ENCODE data around the gene NUTM1.

DNA sequence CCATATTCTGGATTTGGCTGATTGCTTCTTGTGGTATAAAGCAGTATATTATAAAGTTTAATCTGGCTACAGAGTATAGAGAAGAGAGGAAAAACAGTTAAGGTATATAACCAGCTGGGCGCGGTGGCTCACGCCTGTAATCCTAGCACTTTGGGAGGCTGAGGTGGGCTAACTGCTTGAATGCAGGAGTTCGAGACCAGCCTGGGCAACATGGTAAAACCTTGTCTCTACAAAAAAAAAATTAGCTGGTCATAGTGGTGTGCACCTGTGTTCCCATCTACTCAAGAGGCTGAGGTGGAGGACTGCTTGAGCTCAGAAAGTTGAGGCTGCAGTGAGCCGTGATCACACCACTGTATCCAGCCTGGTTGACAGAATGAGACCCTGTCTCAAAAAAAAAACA, 12.8 kb upstream of the NUTM1 start:
- TF ChIP-seq TAF1 (IDR thresholded peaks at IDR 0.05; ENCODE audit: borderline replicate concordance, insufficient read depth, low read length) (no peak), POLR2AphosphoS5 (IDR thresholded peaks at IDR 0.05; ENCODE audit: low read depth, low read length) (no peak), SIN3A (IDR thresholded peaks at IDR 0.05; ENCODE audit: borderline replicate concordance, insufficient read depth, low read length) (no peak)
- TF ChIP-seq, protein P1, sequence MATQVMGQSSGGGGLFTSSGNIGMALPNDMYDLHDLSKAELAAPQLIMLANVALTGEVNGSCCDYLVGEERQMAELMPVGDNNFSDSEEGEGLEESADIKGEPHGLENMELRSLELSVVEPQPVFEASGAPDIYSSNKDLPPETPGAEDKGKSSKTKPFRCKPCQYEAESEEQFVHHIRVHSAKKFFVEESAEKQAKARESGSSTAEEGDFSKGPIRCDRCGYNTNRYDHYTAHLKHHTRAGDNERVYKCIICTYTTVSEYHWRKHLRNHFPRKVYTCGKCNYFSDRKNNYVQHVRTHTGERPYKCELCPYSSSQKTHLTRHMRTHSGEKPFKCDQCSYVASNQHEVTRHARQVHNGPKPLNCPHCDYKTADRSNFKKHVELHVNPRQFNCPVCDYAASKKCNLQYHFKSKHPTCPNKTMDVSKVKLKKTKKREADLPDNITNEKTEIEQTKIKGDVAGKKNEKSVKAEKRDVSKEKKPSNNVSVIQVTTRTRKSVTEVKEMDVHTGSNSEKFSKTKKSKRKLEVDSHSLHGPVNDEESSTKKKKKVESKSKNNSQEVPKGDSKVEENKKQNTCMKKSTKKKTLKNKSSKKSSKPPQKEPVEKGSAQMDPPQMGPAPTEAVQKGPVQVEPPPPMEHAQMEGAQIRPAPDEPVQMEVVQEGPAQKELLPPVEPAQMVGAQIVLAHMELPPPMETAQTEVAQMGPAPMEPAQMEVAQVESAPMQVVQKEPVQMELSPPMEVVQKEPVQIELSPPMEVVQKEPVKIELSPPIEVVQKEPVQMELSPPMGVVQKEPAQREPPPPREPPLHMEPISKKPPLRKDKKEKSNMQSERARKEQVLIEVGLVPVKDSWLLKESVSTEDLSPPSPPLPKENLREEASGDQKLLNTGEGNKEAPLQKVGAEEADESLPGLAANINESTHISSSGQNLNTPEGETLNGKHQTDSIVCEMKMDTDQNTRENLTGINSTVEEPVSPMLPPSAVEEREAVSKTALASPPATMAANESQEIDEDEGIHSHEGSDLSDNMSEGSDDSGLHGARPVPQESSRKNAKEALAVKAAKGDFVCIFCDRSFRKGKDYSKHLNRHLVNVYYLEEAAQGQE (IDR thresholded peaks at IDR 0.05; ENCODE audit: insufficient read depth in 1 of 2, low read depth in 2 of 2, low read length in 2 of 2), result no peak
